Caco-2 (cell line): Measurements from ENCODE around the gene PIAS1. TPM values are rescaled to one million over a fixed set of nuclear protein-coding genes. Genes with fewer than 3 reads are reported as not detected.

ENCODE experiments used
- BruUV-seq: library from RNA; stranded (reverse); fragments of 400-500 nt; replicated peaks from 2 replicates; lab custom pipeline; 2021; lab: Mats Ljungman, UMichigan
- CTCF ChIA-PET: fragments of 300-600 bp; sonication (Branson Sonifier 250); formaldehyde crosslinking; loops from one replicate; lab custom pipeline; 2022; ENCODE audit warnings: antibody characterized with exemption; lab: Charles Lee
- POLR2A ChIA-PET: fragments of 300-600 bp; sonication (Branson Sonifier 250); formaldehyde crosslinking; loops from one replicate; lab custom pipeline; 2022; ENCODE audit warnings: antibody characterized with exemption; lab: Charles Lee
- DNase-seq, 2 experiments: peaks; one replicate each; pipeline versions ENCODE4 v3.0.0 to v3.0.0-alpha.2; 2020 to 2022
- H3K27me3 ChIP-seq: replicated peaks from 2 replicates; pipeline ENCODE4 v1.6.0; 2011; ENCODE audit warnings: low read length; ENCODE audit not compliant: control insufficient read depth, insufficient read depth
- H3K36me3 ChIP-seq: 2 replicates; pipeline ENCODE4 v1.5.1; 2011; ENCODE audit warnings: low read length; ENCODE audit not compliant: control insufficient read depth, insufficient read depth
- H3K4me1 ChIP-seq: fragments of 250-450 bp; sonication (Bioruptor Pico); 2 replicates; pipeline ENCODE4 v1.5.1; 2020; ENCODE audit warnings: mild to moderate bottlenecking
- H3K4me3 ChIP-seq: 2 replicates; pipeline ENCODE4 v1.5.1; 2011; ENCODE audit warnings: low read depth, mild to moderate bottlenecking, control low read depth, low read length
- H3K9me3 ChIP-seq: fragments of 250-450 bp; sonication (Bioruptor Pico); 2 replicates; pipeline ENCODE4 v1.5.1; 2020; ENCODE audit warnings: mild to moderate bottlenecking, moderate library complexity
- H3K27ac Mint-ChIP-seq: one replicate; pipeline ENCODE4 v1.8.0; 2022; ENCODE audit warnings: mixed read lengths; ENCODE audit not compliant: unreplicated experiment
- H3K27me3 Mint-ChIP-seq: one replicate; pipeline ENCODE4 v1.8.0; 2022; ENCODE audit warnings: mixed read lengths; ENCODE audit not compliant: insufficient read depth, unreplicated experiment
- H3K36me3 Mint-ChIP-seq: one replicate; pipeline ENCODE4 v1.8.0; 2022; ENCODE audit warnings: mild to moderate bottlenecking, mixed read lengths; ENCODE audit not compliant: insufficient read depth, unreplicated experiment
- H3K4me1 Mint-ChIP-seq: one replicate; pipeline ENCODE4 v1.8.0; 2022; ENCODE audit warnings: low read depth, mixed read lengths; ENCODE audit not compliant: unreplicated experiment
- H3K4me3 Mint-ChIP-seq: one replicate; pipeline ENCODE4 v1.8.0; 2022; ENCODE audit warnings: mild to moderate bottlenecking, moderate library complexity, mixed read lengths; ENCODE audit not compliant: unreplicated experiment
- H3K9me3 Mint-ChIP-seq: one replicate; pipeline ENCODE4 v1.8.0; 2022; ENCODE audit warnings: mixed read lengths; ENCODE audit not compliant: unreplicated experiment
- CTCF ChIP-seq, 2 experiments: fragments of 200-600 bp in 1 of 2; IDR thresholded peaks; 1 replicate in 1 of 2; 2 replicates in 1 of 2; pipeline versions ENCODE4 v1.5.1 to v1.8.0; 2011 to 2022; ENCODE audit warnings: antibody characterized with exemption in 1 of 2, control low read depth in 1 of 2, inconsistent platforms in 1 of 2, low read depth in 1 of 2, low read length in 1 of 2, mild to moderate bottlenecking in 1 of 2, moderate library complexity in 1 of 2; ENCODE audit not compliant: insufficient read depth in 1 of 2, severe bottlenecking in 1 of 2, unreplicated experiment in 1 of 2
- intact Hi-C: fragments of 100-400 bp; cut with micrococcal nuclease; formaldehyde crosslinking; loops from one replicate; pipeline ENCODE4 v1.10.0; 2022; ENCODE audit not compliant: unreplicated experiment
- total RNA-seq: library from RNA; stranded (reverse); gene quantifications from 2 replicates; pipeline ENCODE4 v1.2.3, GENCODE V29; 2022

The PIAS1 gene
- total RNA-seq, 1 experiment from 2014 or later, result 48.0 TPM

- Mint-ChIP-seq H3K36me3 (peaks cover 46% of the 10 kb centered on the region), H3K27me3 (no peaks in the 10 kb centered on the region), H3K4me3 (no peak overlapping the region), H3K27ac (no peak overlapping the region), H3K9me3 (no peaks in the 10 kb centered on the region), H3K4me1 (peaks cover 11% of the 10 kb centered on the region)
- ChIA-PET POLR2A (no interaction called here), CTCF (no interaction called here)
- TF ChIP-seq CTCF (IDR thresholded peaks at IDR 0.05; ENCODE audit: insufficient read depth in 1 of 2, low read depth in 1 of 2, low read length in 1 of 2, severe bottlenecking in 1 of 2, unreplicated experiment in 1 of 2), result no peak
- no peaks in the 10 kb centered on the region for H3K27me3 ChIP-seq
- no peaks in the 10 kb centered on the region for H3K36me3 ChIP-seq
- H3K9me3 ChIP-seq, result no peaks in the 10 kb centered on the region
- intact Hi-C loops, result no loop called here
- DNase-seq, result peak in 1 of 2 experiments; percentile 17
- no peaks in the 10 kb centered on the region for H3K4me1 ChIP-seq
- no peak overlapping the region for H3K4me3 ChIP-seq
- no TSS peak for BruUV-seq
Measured at GRCh38 chr15:68214838-68215254, 160.7 kb downstream of the PIAS1 start.

GRCh38 chr15:68217341-68217740 is 163.2 kb downstream of the PIAS1 start:
- Histone ChIP-seq H3K4me1 (no peaks in the 10 kb centered on the region), H3K36me3 (no peaks in the 10 kb centered on the region), H3K27me3 (no peaks in the 10 kb centered on the region), H3K9me3 (no peaks in the 10 kb centered on the region), H3K4me3 (no peak overlapping the region)
- Mint-ChIP-seq H3K27ac (no peak overlapping the region), H3K36me3 (peaks cover 37% of the 10 kb centered on the region), H3K9me3 (no peaks in the 10 kb centered on the region), H3K4me1 (peaks cover 11% of the 10 kb centered on the region), H3K27me3 (no peaks in the 10 kb centered on the region), H3K4me3 (no peak overlapping the region)
- ChIA-PET POLR2A (no interaction called here), CTCF (no interaction called here)
- no peak for TF ChIP-seq CTCF (IDR thresholded peaks at IDR 0.05; ENCODE audit: insufficient read depth in 1 of 2, low read depth in 1 of 2, low read length in 1 of 2, severe bottlenecking in 1 of 2, unreplicated experiment in 1 of 2)
- BruUV-seq, result no TSS peak
- intact Hi-C loops, result no loop called here
- no peak for DNase-seq

- Mint-ChIP-seq H3K27ac (no peak overlapping the region), H3K4me3 (no peak overlapping the region), H3K4me1 (peaks cover 11% of the 10 kb centered on the region), H3K9me3 (no peaks in the 10 kb centered on the region), H3K36me3 (peaks cover 38% of the 10 kb centered on the region), H3K27me3 (no peaks in the 10 kb centered on the region)
- peak in 1 of 2 experiments; percentile 14 for DNase-seq
- TF ChIP-seq CTCF (IDR thresholded peaks at IDR 0.05; ENCODE audit: insufficient read depth in 1 of 2, low read depth in 1 of 2, low read length in 1 of 2, severe bottlenecking in 1 of 2, unreplicated experiment in 1 of 2), result no peak
- no peaks in the 10 kb centered on the region for H3K4me1 ChIP-seq
- ChIA-PET POLR2A (no interaction called here), CTCF (no interaction called here)
- H3K4me3 ChIP-seq, result no peak overlapping the region
- no peaks in the 10 kb centered on the region for H3K27me3 ChIP-seq
- no peaks in the 10 kb centered on the region for H3K9me3 ChIP-seq
- H3K36me3 ChIP-seq, result no peaks in the 10 kb centered on the region
- intact Hi-C loops, result no loop called here
- no TSS peak for BruUV-seq
Measured at GRCh38 chr15:68218331-68218730, 164.2 kb downstream of the PIAS1 start.
